HepG2 (cell line): ENCODE measurements around the gene NSD2. TPM values are rescaled to one million over a fixed set of nuclear protein-coding genes. Genes with fewer than 3 reads are reported as not detected.

Experiments
- AGO2 ChIP-seq: fragments of 200-400 bp; formaldehyde crosslinking; optimal IDR thresholded peaks from 2 replicates; pipeline ENCODE3; 2017; ENCODE audit warnings: mild to moderate bottlenecking, low read depth, low read length, moderate library complexity
- FIP1L1 ChIP-seq: fragments of 200-400 bp; formaldehyde crosslinking; IDR thresholded peaks from 2 replicates; pipeline ENCODE4 v1.6.1; 2018; ENCODE audit warnings: low read depth, mild to moderate bottlenecking, low read length, moderate library complexity, borderline replicate concordance; ENCODE audit not compliant: insufficient read depth
- GABPA ChIP-seq, 2 experiments: IDR thresholded peaks; 2 replicates each; pipeline ENCODE4 v1.6.1; 2011 to 2016; ENCODE audit warnings: low read depth in 2 of 2, low read length in 1 of 2, missing biosample characterization in 1 of 2, missing genetic modification characterization in 1 of 2
- KLF9 ChIP-seq: IDR thresholded peaks from 2 replicates; pipeline ENCODE4 v1.6.1; 2016; ENCODE audit warnings: low read depth
- NFRKB ChIP-seq: fragments of 450-650 bp; IDR thresholded peaks from 2 replicates; pipeline ENCODE4 v1.6.1; 2017
- NFYC ChIP-seq: IDR thresholded peaks from 2 replicates; pipeline ENCODE4 v1.6.1; 2016; ENCODE audit warnings: missing genetic modification reagents, missing compliant biosample characterization
- RBM39 ChIP-seq: fragments of 200-400 bp; formaldehyde crosslinking; IDR thresholded peaks from one replicate; pipeline ENCODE4 v1.6.1; 2018; ENCODE audit warnings: antibody characterized with exemption, mild to moderate bottlenecking, low read depth, low read length; ENCODE audit not compliant: poor library complexity, severe bottlenecking
- RFXAP ChIP-seq: sonication (generic); formaldehyde crosslinking; IDR thresholded peaks from 2 replicates; pipeline ENCODE4 v1.4.0; 2020; ENCODE audit warnings: missing genetic modification reagents, borderline replicate concordance
- RNF2 ChIP-seq: fragments of 450-650 bp; conservative IDR thresholded peaks from 2 replicates; pipeline ENCODE4 v1.6.1; 2016; ENCODE audit warnings: low read depth
- SAP130 ChIP-seq: IDR thresholded peaks from 2 replicates; pipeline ENCODE4 v1.6.1; 2016; ENCODE audit warnings: low read depth
- SETDB1 ChIP-seq: sonication (generic); formaldehyde crosslinking; IDR thresholded peaks from 2 replicates; pipeline ENCODE4 v1.5.1; 2020; ENCODE audit warnings: missing genetic modification reagents, mild to moderate bottlenecking, borderline replicate concordance
- XBP1 ChIP-seq: sonication (generic); formaldehyde crosslinking; IDR thresholded peaks from 2 replicates; pipeline ENCODE4 v1.5.0; 2020; ENCODE audit warnings: missing genetic modification reagents
- ZNF33B ChIP-seq: sonication (generic); formaldehyde crosslinking; IDR thresholded peaks from 2 replicates; pipeline ENCODE4 v1.5.1; 2020; ENCODE audit warnings: mild to moderate bottlenecking, missing genetic modification reagents
- ZNF546 ChIP-seq: sonication (generic); formaldehyde crosslinking; conservative IDR thresholded peaks from 2 replicates; pipeline ENCODE4 v1.8.1; 2023; ENCODE audit warnings: mild to moderate bottlenecking, missing genetic modification reagents
- ZSCAN21 ChIP-seq: sonication (generic); formaldehyde crosslinking; IDR thresholded peaks from 2 replicates; pipeline ENCODE4 v1.8.0; 2022; ENCODE audit warnings: mild to moderate bottlenecking, missing genetic modification reagents, moderate library complexity, borderline replicate concordance
- polyA plus RNA-seq, 8 experiments: library from polyadenylated mRNA; depleted of rRNA in 3 of 8; stranded (reverse) in 7 of 8; unstranded in 1 of 8; fragments of >200 nt; fragmentation: Illumina TruSeq in 4 of 8; extraction: Trizol in 4 of 8; gene quantifications; 2 replicates each; pipeline versions ENCODE4 v1.2.1 to v1.2.3, GENCODE V29; 2011 to 2016; ENCODE audit warnings: low read depth in 4 of 8, missing spikeins in 1 of 8, mixed read lengths in 1 of 8; ENCODE audit not compliant: insufficient read depth in 1 of 8
- total RNA-seq, 5 experiments: library from RNA; depleted of rRNA; stranded (reverse); fragments of >200 nt; fragmentation: Illumina TruSeq; extraction: Trizol; gene quantifications; 2 replicates each; pipeline ENCODE4 v1.2.3, GENCODE V29; 2016; ENCODE audit warnings: low read depth in 1 of 5
- TF ChIP-seq, protein P1 (sequence below): sonication (generic); formaldehyde crosslinking; IDR thresholded peaks from 2 replicates; pipeline ENCODE4 v1.5.0; 2020; ENCODE audit warnings: mild to moderate bottlenecking, missing genetic modification reagents, moderate library complexity
- TF ChIP-seq, protein P2 (sequence below): sonication (generic); formaldehyde crosslinking; IDR thresholded peaks from 2 replicates; pipeline ENCODE4 v1.8.1; 2023; ENCODE audit warnings: missing genetic modification reagents, mild to moderate bottlenecking, borderline replicate concordance
- TF ChIP-seq, protein P3 (sequence below): sonication (generic); formaldehyde crosslinking; IDR thresholded peaks from one replicate; pipeline ENCODE4 v1.5.1; 2020; ENCODE audit warnings: mild to moderate bottlenecking, missing genetic modification reagents; ENCODE audit errors: not compliant biosample characterization
- TF ChIP-seq, protein P4 (sequence below): IDR thresholded peaks from 2 replicates; pipeline ENCODE4 v1.6.1; 2016; ENCODE audit warnings: missing genetic modification reagents, missing compliant biosample characterization

The NSD2 gene
- total and polyA plus RNA-seq, 2 of the 13 experiments (the other 11 are each of a cell fraction or from before 2014, with no cell fraction given), result 22.0 to 65.9 TPM

DNA sequence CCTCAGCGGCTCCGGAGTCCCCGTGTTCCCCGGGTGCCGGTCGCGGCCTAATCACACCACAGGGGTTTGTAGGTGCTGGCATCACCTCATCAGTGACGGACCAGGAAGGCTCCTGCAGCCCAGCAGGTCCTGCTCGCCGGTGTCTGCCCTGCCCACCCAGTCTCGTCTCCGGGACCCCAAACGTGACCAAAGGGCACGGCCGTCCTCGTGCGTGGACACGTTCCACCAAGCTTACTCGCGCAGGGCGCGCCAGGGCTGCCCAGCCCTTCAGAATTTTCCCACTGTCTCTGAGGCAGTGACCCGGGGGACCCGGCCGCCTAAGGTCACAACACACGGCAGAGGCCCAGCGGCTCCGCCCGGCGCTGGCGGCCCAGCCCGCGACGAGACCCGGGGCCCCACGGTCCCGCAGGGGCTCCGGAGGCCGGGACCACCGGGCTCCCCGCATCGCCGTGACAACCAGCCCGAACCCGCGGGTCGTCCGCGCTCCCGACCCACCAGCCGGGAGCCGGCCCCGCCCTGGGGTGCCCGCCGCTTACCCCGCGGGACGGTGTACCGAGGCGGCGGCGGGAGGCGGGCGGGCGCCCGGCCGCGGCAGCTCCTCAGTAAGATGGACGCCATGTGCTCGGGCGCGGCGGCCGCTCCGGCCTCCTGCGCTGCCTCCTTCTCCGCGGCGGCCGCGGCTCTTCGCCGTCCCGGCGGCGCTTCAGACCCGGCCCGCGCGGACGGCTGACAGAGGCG is 15.7 kb upstream of the NSD2 start (continued):
- TF ChIP-seq, protein P1, sequence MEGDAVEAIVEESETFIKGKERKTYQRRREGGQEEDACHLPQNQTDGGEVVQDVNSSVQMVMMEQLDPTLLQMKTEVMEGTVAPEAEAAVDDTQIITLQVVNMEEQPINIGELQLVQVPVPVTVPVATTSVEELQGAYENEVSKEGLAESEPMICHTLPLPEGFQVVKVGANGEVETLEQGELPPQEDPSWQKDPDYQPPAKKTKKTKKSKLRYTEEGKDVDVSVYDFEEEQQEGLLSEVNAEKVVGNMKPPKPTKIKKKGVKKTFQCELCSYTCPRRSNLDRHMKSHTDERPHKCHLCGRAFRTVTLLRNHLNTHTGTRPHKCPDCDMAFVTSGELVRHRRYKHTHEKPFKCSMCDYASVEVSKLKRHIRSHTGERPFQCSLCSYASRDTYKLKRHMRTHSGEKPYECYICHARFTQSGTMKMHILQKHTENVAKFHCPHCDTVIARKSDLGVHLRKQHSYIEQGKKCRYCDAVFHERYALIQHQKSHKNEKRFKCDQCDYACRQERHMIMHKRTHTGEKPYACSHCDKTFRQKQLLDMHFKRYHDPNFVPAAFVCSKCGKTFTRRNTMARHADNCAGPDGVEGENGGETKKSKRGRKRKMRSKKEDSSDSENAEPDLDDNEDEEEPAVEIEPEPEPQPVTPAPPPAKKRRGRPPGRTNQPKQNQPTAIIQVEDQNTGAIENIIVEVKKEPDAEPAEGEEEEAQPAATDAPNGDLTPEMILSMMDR, result no peak
- TF ChIP-seq ZNF546 (CRISPR knock-in tag) (peak; percentile 13; the same call in 1 of the 2 replicates), RNF2 (0 out of 2 replicates have a peak, but pooled peaks have one; percentile 41), SETDB1 (CRISPR knock-in tag) (no peak), KLF9 (CRISPR knock-in tag) (no peak), SAP130 (CRISPR knock-in tag) (0 out of 2 replicates have a peak, but pooled peaks have one; percentile 20), NFRKB (no peak), RBM39 (peak; percentile 42), XBP1 (CRISPR knock-in tag) (no peak), RFXAP (CRISPR knock-in tag) (0 out of 2 replicates have a peak, but pooled peaks have one; percentile 2), FIP1L1 (no peak), GABPA (IDR thresholded peaks at IDR 0.05; ENCODE audit: low read depth, low read length) (no peak), GABPA (CRISPR knock-in tag; IDR thresholded peaks at IDR 0.05; ENCODE audit: low read depth) (no peak), NFYC (no peak), ZSCAN21 (CRISPR knock-in tag) (0 out of 2 replicates have a peak, but pooled peaks have one; percentile 11), AGO2 (peak; percentile 54), ZNF33B (CRISPR knock-in tag) (0 out of 2 replicates have a peak, but pooled peaks have one; percentile 3)
- TF ChIP-seq, protein P2, sequence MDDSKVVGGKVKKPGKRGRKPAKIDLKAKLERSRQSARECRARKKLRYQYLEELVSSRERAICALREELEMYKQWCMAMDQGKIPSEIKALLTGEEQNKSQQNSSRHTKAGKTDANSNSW (CRISPR knock-in tag), result peak; percentile 47; the same call in 1 of the 2 replicates
- TF ChIP-seq, protein P3, sequence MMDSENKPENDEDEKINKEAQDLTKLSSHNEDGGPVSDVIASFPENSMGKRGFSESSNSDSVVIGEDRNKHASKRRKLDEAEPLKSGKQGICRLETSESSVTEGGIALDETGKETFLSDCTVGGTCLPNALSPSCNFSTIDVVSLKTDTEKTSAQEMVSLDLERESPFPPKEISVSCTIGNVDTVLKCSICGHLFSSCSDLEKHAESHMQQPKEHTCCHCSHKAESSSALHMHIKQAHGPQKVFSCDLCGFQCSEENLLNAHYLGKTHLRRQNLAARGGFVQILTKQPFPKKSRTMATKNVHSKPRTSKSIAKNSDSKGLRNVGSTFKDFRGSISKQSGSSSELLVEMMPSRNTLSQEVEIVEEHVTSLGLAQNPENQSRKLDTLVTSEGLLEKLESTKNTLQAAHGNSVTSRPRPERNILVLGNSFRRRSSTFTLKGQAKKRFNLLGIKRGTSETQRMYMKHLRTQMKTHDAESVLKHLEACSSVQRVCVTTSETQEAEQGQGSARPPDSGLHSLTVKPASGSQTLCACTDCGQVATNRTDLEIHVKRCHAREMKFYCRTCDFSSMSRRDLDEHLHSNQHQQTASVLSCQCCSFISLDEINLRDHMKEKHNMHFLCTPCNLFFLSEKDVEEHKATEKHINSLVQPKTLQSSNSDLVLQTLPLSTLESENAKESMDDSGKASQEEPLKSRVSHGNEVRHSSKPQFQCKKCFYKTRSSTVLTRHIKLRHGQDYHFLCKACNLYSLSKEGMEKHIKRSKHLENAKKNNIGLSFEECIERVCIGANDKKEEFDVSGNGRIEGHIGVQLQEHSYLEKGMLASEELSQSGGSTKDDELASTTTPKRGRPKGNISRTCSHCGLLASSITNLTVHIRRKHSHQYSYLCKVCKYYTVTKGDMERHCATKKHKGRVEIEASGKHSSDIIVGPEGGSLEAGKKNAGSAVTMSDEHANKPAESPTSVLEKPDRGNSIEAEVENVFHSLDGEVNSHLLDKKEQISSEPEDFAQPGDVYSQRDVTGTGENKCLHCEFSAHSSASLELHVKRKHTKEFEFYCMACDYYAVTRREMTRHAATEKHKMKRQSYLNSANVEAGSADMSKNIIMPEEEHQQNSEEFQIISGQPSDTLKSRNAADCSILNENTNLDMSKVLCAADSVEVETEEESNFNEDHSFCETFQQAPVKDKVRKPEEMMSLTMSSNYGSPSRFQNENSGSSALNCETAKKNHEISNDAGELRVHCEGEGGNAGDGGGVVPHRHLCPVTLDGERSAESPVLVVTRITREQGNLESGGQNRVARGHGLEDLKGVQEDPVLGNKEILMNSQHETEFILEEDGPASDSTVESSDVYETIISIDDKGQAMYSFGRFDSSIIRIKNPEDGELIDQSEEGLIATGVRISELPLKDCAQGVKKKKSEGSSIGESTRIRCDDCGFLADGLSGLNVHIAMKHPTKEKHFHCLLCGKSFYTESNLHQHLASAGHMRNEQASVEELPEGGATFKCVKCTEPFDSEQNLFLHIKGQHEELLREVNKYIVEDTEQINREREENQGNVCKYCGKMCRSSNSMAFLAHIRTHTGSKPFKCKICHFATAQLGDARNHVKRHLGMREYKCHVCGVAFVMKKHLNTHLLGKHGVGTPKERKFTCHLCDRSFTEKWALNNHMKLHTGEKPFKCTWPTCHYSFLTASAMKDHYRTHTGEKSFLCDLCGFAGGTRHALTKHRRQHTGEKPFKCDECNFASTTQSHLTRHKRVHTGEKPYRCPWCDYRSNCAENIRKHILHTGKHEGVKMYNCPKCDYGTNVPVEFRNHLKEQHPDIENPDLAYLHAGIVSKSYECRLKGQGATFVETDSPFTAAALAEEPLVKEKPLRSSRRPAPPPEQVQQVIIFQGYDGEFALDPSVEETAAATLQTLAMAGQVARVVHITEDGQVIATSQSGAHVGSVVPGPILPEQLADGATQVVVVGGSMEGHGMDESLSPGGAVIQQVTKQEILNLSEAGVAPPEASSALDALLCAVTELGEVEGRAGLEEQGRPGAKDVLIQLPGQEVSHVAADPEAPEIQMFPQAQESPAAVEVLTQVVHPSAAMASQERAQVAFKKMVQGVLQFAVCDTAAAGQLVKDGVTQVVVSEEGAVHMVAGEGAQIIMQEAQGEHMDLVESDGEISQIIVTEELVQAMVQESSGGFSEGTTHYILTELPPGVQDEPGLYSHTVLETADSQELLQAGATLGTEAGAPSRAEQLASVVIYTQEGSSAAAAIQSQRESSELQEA (CRISPR knock-in tag), result peak; percentile 50
- TF ChIP-seq, protein P4, sequence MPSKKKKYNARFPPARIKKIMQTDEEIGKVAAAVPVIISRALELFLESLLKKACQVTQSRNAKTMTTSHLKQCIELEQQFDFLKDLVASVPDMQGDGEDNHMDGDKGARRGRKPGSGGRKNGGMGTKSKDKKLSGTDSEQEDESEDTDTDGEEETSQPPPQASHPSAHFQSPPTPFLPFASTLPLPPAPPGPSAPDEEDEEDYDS (CRISPR knock-in tag), result no peak
